HepG2 (cell line): Measurements from ENCODE around the gene LGALS4.

ENCODE experiments used
- CHD2 ChIP-seq: IDR thresholded peaks from 2 replicates; pipeline ENCODE4 v1.6.1; 2011; ENCODE audit warnings: low read depth, low read length, improper control_type of control experiment
- MTA3 ChIP-seq: sonication (generic); formaldehyde crosslinking; IDR thresholded peaks from 2 replicates; pipeline ENCODE4 v1.4.0; 2020; ENCODE audit warnings: missing genetic modification reagents
- POLR2A ChIP-seq, 2 experiments: IDR thresholded peaks; 2 replicates each; pipeline ENCODE4 v1.6.1; 2011; ENCODE audit warnings: low read depth in 2 of 2, low read length in 2 of 2, mild to moderate bottlenecking in 1 of 2, moderate library complexity in 1 of 2; ENCODE audit not compliant: insufficient read depth in 1 of 2
- SMAD1 ChIP-seq: sonication (generic); formaldehyde crosslinking; IDR thresholded peaks from 2 replicates; pipeline ENCODE4 v1.4.0; 2020; ENCODE audit warnings: missing genetic modification reagents, low read depth, mild to moderate bottlenecking, borderline replicate concordance

- TF ChIP-seq SMAD1 (CRISPR knock-in tag) (no peak), MTA3 (CRISPR knock-in tag) (no peak), POLR2A (IDR thresholded peaks at IDR 0.05; ENCODE audit: insufficient read depth in 1 of 2, low read depth in 2 of 2, low read length in 2 of 2) (no peak), CHD2 (no peak)
Observed at GRCh38 chr19:38778733-38779132, 34.0 kb downstream of the LGALS4 start.
